Effector CD8-positive, alpha-beta T cell (primary cell): ENCODE results near the gene OR12D3.
"Not testable (repeated sequence)": the region's sequence is repeated elsewhere in the genome, so short reads cannot be mapped to it uniquely, and the experiment has no call there.

ENCODE experiments used
- DNase-seq: peaks from one replicate; lab custom pipeline; 2025; lab: John Stamatoyannopoulos, UW
- total RNA-seq, 4 experiments: gene quantifications; one replicate each; lab custom pipeline; 2026; lab: John Stamatoyannopoulos, UW

Gene OR12D3
- 0 reads per million in 4 experiments for total RNA-seq

GRCh38 chr6:29375191-29375590 is at the start of gene OR12D3:
Gene OR12D3, minus strand, starts transcription at chr6:29375291. Its CDS starts 4 bp downstream, at chr6:29375287.
- DNase-seq = no peak

GRCh38 chr6:29424575-29424974 is 49.5 kb upstream of the OR12D3 start:
- no peak for DNase-seq

- DNase-seq = no peak
Observed at GRCh38 chr6:29424168-29424567, 49.1 kb upstream of the OR12D3 start.

GRCh38 chr6:29419516-29419915 is 44.4 kb upstream of the OR12D3 start:
- DNase-seq = no peak

- DNase-seq = no peak
Observed at GRCh38 chr6:29414588-29414987, 39.5 kb upstream of the OR12D3 start, which contains the start of gene OR12D1. Gene OR12D1, plus strand, starts transcription at chr6:29414928.

GRCh38 chr6:29403801-29404200 is 28.7 kb upstream of the OR12D3 start:
- no peak for DNase-seq

- no peak for DNase-seq
Observed at GRCh38 chr6:29399525-29399924, 24.4 kb upstream of the OR12D3 start.

- no peak for DNase-seq
Observed at GRCh38 chr6:29395331-29395730, 20.2 kb upstream of the OR12D3 start, which contains the start of gene OR12D2. Gene OR12D2, plus strand, starts transcription at chr6:29395631. Its CDS starts 1,069 bp downstream, at chr6:29396700.

- DNase-seq = no peak
Observed at GRCh38 chr6:29388533-29388932, 13.4 kb upstream of the OR12D3 start.

- no peak for DNase-seq
Observed at GRCh38 chr6:29376003-29376402, 912 bp upstream of the OR12D3 start.

- no peak for DNase-seq
Observed at GRCh38 chr6:29368765-29369164, 6.3 kb downstream of the OR12D3 start, which contains the start of gene OR5V1. Gene OR5V1, minus strand, starts transcription at chr6:29368865. Its CDS starts 12,670 bp downstream, at chr6:29356195.

GRCh38 chr6:29355603-29356002 is 19.5 kb downstream of the OR12D3 start:
- no peak for DNase-seq

- DNase-seq = no peak
Observed at GRCh38 chr6:29354980-29355379, 20.1 kb downstream of the OR12D3 start.

- not testable (repeated sequence) for DNase-seq
Observed at GRCh38 chr6:29349348-29349747, 25.7 kb downstream of the OR12D3 start.

GRCh38 chr6:29345380-29345779 is 29.7 kb downstream of the OR12D3 start:
- DNase-seq = no peak

GRCh38 chr6:29336269-29336668 is 38.8 kb downstream of the OR12D3 start:
- no peak for DNase-seq

- no peak for DNase-seq
Observed at GRCh38 chr6:29332676-29333075, 42.4 kb downstream of the OR12D3 start.

GRCh38 chr6:29325777-29326176 is 49.3 kb downstream of the OR12D3 start:
- DNase-seq = no peak
